Tongue (tissue), 2 donors: ENCODE measurements around the gene RCCD1. TPM values are rescaled to one million over a fixed set of nuclear protein-coding genes. Genes with fewer than 3 reads are reported as not detected.
"Not testable (repeated sequence)": the region's sequence is repeated elsewhere in the genome, so short reads cannot be mapped to it uniquely, and the experiment has no call there.

Experiments
- DNase-seq: peaks from one replicate; pipeline ENCODE4 v3.0.0-alpha.2; 2015
- total RNA-seq: library from RNA; depleted of rRNA; stranded (reverse); fragments of >200 nt; gene quantifications from one replicate; pipeline ENCODE4 v1.2.3, GENCODE V29; 2014

RCCD1 gene, protein sequence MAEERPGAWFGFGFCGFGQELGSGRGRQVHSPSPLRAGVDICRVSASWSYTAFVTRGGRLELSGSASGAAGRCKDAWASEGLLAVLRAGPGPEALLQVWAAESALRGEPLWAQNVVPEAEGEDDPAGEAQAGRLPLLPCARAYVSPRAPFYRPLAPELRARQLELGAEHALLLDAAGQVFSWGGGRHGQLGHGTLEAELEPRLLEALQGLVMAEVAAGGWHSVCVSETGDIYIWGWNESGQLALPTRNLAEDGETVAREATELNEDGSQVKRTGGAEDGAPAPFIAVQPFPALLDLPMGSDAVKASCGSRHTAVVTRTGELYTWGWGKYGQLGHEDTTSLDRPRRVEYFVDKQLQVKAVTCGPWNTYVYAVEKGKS
- 21.3 TPM for total RNA-seq

GRCh38 chr15:90954712-90955623 lies at the start of gene RCCD1:
RCCD1 (plus strand) TSS chr15:90954884; CDS start chr15:90956735, 1,851 bp downstream.
- peak; percentile 98 for DNase-seq

DNA sequence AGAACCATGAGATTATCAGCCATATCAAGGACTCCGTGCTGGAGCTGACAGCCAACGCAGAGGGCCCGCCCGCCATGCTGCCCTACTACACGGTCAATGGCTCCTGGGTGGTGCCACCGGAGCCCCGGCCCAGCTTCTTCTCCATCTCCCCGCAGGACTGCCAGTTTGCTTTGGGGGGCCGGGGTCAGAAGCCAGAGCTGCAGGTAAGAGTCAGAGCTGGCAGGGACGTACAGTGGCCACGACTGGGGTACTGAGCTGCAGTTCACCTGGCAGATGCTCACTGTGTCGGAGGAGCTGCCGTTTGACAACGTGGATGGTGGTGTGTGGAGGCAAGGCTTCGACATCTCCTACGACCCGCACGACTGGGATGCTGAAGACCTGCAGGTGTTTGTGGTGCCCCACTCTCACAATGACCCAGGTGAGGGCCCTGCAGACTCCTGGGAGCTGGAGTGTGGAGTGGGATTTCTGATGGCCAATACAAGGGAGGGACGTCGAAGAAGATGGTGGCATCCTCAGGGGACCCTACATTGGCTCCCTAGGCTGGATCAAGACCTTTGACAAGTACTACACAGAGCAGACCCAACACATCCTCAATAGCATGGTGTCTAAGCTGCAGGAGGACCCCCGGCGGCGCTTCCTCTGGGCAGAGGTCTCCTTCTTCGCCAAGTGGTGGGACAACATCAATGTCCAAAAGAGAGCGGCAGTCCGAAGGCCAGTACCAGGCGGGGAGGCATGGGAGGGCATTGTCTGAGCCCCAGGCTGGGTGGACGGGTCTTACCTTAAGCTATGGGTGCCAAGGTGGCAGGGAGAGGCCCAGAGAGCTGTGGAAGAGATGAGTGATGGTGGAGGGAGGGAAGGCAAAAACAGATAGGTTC lies 49.1 kb upstream of the RCCD1 start:
- DNase-seq = no peak

DNA sequence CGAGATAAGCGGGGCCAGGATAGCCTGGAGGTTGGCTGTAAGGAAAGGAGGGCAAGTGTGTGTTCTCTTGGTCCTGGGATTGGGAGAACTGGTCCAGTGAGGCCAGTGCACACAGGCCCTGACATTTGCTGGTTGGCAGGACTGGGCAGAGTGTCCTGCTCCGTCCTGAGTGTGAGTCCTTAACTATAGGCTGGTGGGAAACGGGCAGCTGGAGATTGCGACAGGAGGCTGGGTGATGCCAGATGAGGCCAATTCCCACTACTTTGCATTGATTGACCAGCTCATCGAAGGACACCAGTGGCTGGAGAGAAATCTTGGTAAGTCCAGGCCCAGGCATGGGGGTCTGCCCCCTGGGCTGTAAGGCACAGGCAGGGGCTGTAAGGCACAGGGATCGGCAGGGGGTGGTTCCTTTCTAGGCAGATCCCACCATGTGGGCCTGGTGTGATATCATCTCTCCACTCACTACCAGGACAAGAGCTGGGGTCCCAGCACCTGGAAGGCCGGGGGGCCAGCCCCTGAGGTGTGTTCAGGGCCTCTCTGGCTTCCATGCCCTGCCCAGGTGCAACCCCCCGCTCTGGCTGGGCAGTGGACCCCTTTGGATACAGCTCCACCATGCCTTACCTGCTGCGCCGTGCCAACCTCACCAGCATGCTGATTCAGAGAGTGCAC lies 48.4 kb upstream of the RCCD1 start:
- no peak for DNase-seq

DNA sequence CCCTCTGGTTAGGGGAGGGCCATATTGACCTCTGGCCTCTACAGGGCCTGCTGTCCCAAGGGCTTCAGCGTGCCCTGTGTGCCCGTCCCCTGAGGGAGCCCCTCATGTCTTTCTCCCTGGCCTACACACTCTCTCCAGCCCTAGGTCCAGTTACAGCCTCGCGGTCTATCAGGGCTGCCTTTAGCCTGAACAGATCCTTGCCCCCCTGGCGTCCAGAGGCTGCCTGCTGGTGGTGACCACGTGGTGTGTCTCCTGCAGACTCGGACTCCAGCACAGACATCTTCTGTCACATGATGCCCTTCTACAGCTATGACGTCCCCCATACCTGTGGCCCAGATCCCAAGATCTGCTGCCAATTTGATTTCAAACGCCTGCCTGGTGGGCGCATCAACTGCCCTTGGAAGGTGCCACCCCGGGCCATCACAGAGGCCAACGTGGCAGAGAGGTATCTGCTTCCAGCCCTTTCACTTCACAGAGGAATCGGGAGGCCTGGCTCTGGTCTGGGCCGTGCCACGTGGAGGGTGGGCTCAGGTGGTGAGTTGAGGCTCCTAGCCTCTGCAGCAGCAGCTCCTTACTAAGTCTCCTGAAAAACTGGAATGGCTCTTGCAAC lies 47.5 kb upstream of the RCCD1 start:
- DNase-seq = no peak

- DNase-seq = no peak
These were observed 46.7 kb upstream of the RCCD1 start for GRCh38 chr15:90907838-90908507.

- not testable (repeated sequence) for DNase-seq
These were observed 45.2 kb upstream of the RCCD1 start for GRCh38 chr15:90909449-90909848.

- no peak for DNase-seq
These were observed 44.7 kb upstream of the RCCD1 start for GRCh38 chr15:90909976-90910375.

DNA sequence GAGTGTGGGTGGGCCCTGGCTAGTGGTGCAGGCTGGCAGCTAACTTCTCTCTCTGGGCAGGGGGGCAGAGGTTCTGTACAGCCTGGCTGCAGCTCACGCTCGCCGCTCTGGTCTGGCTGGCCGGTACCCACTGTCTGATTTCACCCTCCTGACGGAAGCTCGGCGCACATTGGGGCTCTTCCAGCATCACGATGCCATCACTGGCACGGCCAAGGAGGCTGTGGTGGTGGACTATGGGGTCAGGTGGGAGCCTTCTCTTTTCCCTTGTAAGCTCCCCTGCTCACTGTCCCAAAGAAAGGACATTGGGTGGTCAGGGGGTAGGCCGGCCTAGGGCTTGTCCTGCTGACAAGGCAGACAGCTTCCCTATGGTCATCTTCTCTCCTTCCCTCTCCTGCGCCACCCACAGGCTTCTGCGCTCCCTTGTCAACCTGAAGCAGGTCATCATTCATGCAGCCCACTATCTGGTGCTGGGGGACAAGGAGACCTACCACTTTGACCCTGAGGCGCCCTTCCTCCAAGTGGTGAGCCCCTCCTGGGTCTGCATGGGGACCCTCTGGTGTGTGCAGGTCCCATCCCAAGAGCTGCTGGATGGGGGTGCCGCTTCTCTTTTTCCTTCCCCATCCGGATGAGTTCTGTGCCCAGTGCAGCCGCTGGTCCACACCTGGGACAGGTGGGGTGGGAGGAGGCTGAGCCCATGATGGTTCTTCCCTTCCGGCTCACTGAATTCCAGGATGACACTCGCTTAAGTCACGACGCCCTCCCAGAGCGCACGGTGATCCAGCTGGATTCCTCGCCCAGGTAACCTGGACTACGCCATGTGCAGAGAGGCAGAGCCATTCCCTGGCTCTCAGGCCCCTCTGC lies 44.0 kb upstream of the RCCD1 start:
- no peak for DNase-seq

DNA sequence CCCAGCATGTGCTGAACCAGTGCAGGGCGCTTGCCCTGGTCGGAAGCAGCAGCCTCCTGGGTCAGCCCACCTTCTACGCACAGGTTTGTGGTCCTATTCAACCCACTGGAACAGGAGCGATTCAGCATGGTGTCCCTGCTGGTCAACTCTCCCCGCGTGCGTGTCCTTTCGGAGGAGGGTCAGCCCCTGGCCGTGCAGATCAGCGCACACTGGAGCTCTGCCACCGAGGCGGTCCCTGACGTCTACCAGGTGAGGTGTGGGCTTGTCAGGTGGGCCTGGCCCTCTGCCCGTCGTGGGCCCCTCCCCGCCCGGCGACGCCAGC lies 43.4 kb upstream of the RCCD1 start:
- DNase-seq = no peak

GRCh38 chr15:90911906-90912769 lies 42.5 kb upstream of the RCCD1 start:
- no peak for DNase-seq

DNA sequence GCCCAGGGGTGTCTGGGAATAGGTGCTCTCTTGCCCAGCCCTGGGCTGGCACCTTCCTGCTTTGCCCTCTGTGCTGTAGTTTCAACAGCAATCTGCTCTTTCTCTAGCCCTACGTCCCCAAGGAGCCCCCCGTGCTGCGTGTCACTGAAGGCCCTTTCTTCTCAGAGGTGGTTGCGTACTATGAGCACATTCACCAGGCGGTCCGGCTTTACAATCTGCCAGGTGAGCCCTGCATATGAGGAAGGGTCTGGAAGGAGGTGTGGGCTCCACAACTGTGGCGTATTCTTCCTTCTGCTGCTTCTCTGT lies 42.0 kb upstream of the RCCD1 start:
- DNase-seq = no peak

DNA sequence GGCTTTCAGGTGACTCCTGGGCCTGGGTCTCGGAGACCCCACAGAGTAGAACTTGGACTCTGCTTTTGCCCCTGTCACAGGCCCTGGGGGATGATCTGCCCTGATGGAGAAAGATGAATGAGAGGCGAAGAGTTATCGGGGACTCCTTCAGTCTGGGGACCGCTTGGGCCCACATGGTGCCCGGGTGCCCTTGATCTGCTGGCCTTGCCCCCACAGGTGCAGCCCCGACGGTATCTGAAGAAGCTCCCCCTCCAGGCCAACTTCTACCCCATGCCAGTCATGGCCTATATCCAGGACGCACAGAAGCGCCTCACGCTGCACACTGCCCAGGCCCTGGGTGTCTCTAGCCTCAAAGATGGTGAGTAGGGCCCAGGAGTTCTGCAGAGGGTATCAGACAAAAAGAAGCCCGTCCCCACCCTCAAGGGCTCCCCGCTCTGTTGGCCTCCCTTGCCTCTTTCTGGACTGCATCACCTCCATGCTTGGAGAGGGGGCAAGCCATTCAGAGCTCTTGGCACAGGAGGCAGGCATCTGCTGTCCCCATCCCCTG lies 41.2 kb upstream of the RCCD1 start:
- DNase-seq = no peak

DNA sequence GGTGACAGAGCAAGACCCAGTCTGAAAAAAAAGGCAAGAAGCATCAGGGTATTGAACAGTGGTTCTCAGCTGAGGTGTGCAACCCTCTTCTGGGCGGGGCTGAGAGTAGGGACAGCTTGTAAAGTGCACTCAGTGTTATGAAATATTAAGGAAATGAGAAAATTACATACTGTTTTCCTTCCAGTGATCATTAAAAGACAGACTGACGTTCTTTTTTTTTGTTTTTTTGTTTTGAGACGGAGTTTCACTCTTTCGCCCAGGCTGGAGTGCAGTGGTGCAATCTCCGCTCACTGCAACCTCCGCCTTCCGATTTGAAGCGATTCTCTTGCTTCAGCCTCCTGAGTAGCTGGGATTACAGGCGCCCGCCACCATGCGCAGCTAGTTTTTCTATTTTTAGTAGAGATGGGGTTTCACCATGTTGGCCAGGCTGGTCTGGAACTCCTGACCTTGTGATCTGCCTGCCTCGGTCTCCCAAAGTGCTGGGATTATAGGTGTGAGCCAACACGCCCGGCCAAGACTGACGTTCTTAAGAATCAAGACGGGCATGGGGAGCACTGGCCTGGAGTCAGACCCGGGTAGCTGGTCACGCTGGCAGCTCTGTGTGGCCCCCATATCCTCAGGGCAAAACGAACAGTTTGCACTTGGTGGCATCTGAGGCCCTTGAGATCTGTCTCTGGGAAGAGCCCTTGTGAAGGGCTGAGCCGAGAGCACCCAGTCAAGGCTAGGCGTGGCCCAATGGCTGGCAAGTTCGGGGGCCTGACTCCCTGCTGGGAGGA lies 40.2 kb upstream of the RCCD1 start:
- DNase-seq = no peak

GRCh38 chr15:90915216-90915807 lies 39.4 kb upstream of the RCCD1 start:
- peak; percentile 28 for DNase-seq

DNA sequence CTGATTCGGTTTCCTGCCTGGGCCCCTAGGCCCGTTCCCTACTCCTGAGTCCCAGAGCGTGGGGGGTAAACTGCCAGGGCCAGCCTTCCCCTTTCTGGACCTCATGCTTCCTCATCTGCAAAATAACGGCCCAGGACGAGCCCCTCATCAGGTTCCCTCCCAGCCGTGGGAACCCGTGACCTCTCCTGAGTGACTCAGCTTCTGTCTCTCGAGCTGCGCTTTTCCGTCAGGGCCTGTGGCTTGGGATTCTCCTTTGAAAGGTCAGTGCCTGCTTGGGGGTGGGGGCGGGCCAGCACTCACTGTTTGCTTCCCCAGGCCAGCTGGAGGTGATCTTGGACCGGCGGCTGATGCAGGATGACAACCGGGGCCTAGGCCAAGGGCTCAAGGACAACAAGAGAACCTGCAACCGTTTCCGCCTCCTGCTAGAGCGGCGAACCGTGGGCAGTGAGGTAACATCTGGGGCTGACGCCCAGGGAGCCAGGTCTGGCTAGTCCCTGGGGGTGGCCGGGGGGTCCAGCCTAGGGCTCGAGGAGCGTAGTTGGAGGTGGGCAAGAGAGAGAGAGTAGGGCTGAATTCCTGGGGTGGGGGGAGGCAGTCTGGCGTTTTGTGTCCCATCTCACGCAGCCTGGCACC lies 38.8 kb upstream of the RCCD1 start:
- no peak for DNase-seq

GRCh38 chr15:90916461-90916860 lies 38.2 kb upstream of the RCCD1 start:
- no peak for DNase-seq

DNA sequence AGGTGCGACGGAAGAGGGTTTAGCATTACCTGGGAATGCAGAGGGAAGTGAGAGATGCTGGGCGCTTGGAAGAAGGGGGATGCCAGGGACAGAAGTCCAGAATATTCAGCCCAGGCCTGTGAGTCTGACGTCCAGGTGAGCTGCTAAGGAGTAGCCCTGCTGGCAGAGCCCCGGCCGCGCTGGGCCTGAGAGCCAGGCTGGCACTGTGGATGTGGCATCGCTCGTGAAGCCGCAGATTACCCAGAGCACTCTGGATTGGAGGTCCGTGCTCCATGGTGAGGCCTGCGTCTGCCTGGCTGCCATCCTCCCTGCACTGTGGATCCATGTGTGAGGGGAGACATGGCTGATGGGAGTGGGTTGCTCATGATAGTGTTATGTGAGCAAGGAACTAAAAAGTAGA lies 37.1 kb upstream of the RCCD1 start:
- DNase-seq = no peak
